ENCODE results near the gene SLC17A7. TPM values are rescaled to one million over a fixed set of nuclear protein-coding genes. Genes with fewer than 3 reads are reported as not detected.

SLC17A7 gene
- total and polyA plus RNA-seq, 2 donors (not counting 3 experiments of a cell fraction or from before 2014, with no cell fraction given) = 0.07 to 0.13 TPM

DNA sequence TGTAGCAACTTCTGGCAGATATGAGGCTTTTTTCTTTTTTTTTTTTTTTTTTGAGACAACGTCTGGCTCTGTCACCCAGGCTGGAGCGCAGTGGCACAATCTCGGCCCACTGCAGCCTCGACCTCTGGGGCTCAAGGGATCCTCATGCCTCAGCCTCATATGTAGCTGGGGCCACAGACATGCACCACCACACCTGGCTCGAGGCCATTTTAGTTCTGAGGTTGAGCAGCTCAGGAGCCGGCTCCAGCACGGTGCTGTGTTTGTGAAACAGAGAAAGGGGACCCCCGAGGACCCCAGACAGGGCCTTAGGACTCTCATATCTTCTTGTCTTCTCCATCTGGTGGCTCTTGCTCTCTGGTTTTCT is 29.3 kb upstream of the SLC17A7 start:
- Histone ChIP-seq H3K79me2 (ENCODE audit: control insufficient read depth, insufficient read depth, low read length) (no peaks in the 10 kb centered on the region), H3K4me2 (ENCODE audit: insufficient read depth, low read length) (no peak overlapping the region), H4K20me1 (replicated peaks; ENCODE audit: control insufficient read depth, extremely low read depth, insufficient read depth, low read length) (no peaks in the 10 kb centered on the region), H3K4me1 (ENCODE audit: control insufficient read depth, extremely low read depth, insufficient read depth, low read length) (peaks cover 6% of the 10 kb centered on the region), H3K9me3 (replicated peaks; ENCODE audit: control insufficient read depth, insufficient read depth, low read length) (no peaks in the 10 kb centered on the region), H3K4me3 (replicated peaks in 1 of 3; ENCODE audit: insufficient read depth in 1 of 3, low read depth in 1 of 3, low read length in 3 of 3) (no peak overlapping the region), H3K36me3 (ENCODE audit: control insufficient read depth in 2 of 2, extremely low read depth in 1 of 2, insufficient read depth in 2 of 2, low read length in 2 of 2) (peaks cover 0 to 8% of the 10 kb centered on the region in 2 experiments), H3K9me1 (replicated peaks; ENCODE audit: control insufficient read depth, extremely low read depth, insufficient read depth, low read length) (no peaks in the 10 kb centered on the region), H2AFZ (ENCODE audit: low read depth, low read length) (no peak overlapping the region), H3K9ac (replicated peaks; ENCODE audit: extremely low read depth, insufficient read depth, low read length) (no peak overlapping the region), H3K27me3 (ENCODE audit: control insufficient read depth in 2 of 2, insufficient read depth in 2 of 2, low read length in 2 of 2) (no peaks in the 10 kb centered on the region), H3K27ac (ENCODE audit: insufficient read depth, low read depth, low read length) (no peak overlapping the region)
- TF ChIP-seq GATA2 (IDR thresholded peaks at IDR 0.05; ENCODE audit: insufficient read depth, insufficient read length, low read depth, low read length) (no peak), EZH2 (IDR thresholded peaks at IDR 0.05; ENCODE audit: borderline replicate concordance, low read depth, low read length, severe bottlenecking) (no peak), FOS (IDR thresholded peaks at IDR 0.05; ENCODE audit: borderline replicate concordance, insufficient read depth, low read length) (no peak), JUN (IDR thresholded peaks at IDR 0.05; ENCODE audit: borderline replicate concordance, insufficient read depth, insufficient read length, low read depth) (no peak), MYC (IDR thresholded peaks at IDR 0.05; ENCODE audit: low read depth, low read length) (no peak), POLR2A (IDR thresholded peaks at IDR 0.05; ENCODE audit: low read depth, low read length) (no peak), POLR2AphosphoS5 (IDR thresholded peaks at IDR 0.05; ENCODE audit: insufficient read depth, low read depth, low read length) (no peak)
- TF ChIP-seq, protein P1, sequence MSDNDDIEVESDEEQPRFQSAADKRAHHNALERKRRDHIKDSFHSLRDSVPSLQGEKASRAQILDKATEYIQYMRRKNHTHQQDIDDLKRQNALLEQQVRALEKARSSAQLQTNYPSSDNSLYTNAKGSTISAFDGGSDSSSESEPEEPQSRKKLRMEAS (IDR thresholded peaks at IDR 0.05; ENCODE audit: insufficient read depth, insufficient read length) = no peak
- TF ChIP-seq, protein P2, sequence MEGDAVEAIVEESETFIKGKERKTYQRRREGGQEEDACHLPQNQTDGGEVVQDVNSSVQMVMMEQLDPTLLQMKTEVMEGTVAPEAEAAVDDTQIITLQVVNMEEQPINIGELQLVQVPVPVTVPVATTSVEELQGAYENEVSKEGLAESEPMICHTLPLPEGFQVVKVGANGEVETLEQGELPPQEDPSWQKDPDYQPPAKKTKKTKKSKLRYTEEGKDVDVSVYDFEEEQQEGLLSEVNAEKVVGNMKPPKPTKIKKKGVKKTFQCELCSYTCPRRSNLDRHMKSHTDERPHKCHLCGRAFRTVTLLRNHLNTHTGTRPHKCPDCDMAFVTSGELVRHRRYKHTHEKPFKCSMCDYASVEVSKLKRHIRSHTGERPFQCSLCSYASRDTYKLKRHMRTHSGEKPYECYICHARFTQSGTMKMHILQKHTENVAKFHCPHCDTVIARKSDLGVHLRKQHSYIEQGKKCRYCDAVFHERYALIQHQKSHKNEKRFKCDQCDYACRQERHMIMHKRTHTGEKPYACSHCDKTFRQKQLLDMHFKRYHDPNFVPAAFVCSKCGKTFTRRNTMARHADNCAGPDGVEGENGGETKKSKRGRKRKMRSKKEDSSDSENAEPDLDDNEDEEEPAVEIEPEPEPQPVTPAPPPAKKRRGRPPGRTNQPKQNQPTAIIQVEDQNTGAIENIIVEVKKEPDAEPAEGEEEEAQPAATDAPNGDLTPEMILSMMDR (IDR thresholded peaks at IDR 0.05; ENCODE audit: extremely low read depth in 1 of 2, insufficient read depth in 1 of 2, low read depth in 1 of 2, low read length in 2 of 2) = no peak
- FAIRE-seq = no peak
- no peak for DNase-seq (ENCODE audit: low read depth, low spot score)
- TSS peak; percentile 47 for BruUV-seq (replicated peaks)
- intact Hi-C loops (cut with micrococcal nuclease) = no loop called here
- CTCF ChIA-PET = no interaction called here
- dilution Hi-C loops (cut with MboI; ENCODE audit: extremely low pct_ligation_motif_present, low sequenced_read_pairs) = no loop called here
- POLR2A ChIA-PET = no interaction called here
